ENCODE data around the gene MAS1.

Gene MAS1

GRCh38 chr6:159880412-159880975, 10.3 kb upstream of the MAS1 start:
- DNase-seq = no peak

- DNase-seq = no peak
Measured at GRCh38 chr6:159884720-159885119, 6.1 kb upstream of the MAS1 start.

GRCh38 chr6:159886270-159886669, 4.5 kb upstream of the MAS1 start:
- DNase-seq = no peak

- no peak for DNase-seq
Measured at GRCh38 chr6:159887146-159887545, 3.6 kb upstream of the MAS1 start.

DNA sequence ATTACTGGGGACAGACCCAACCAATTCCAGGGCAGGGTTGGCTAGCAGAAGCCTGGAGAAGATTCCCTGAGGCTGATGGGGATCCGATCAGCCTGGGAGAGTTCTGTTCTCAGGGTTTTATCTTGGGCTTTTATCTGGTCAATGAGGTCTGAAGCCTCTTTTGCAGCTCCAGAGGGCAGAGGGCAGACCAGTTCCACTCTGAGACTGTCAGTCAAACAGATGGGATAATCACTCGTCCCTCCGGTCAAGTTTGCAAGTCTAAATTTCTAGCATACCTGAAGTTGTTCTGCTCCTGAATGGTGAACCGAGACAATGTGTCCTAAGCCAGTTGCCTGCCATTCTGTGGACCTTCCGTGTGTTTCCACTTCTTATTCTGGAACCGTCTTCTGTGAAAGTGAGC, 3.0 kb upstream of the MAS1 start:
- DNase-seq = no peak

- DNase-seq = no peak
Measured at GRCh38 chr6:159890201-159890600, 587 bp upstream of the MAS1 start.

GRCh38 chr6:159892053-159892452, 1.3 kb downstream of the MAS1 start:
- DNase-seq = no peak

- no peak for DNase-seq
Measured at GRCh38 chr6:159893064-159893463, 2.3 kb downstream of the MAS1 start.

DNA sequence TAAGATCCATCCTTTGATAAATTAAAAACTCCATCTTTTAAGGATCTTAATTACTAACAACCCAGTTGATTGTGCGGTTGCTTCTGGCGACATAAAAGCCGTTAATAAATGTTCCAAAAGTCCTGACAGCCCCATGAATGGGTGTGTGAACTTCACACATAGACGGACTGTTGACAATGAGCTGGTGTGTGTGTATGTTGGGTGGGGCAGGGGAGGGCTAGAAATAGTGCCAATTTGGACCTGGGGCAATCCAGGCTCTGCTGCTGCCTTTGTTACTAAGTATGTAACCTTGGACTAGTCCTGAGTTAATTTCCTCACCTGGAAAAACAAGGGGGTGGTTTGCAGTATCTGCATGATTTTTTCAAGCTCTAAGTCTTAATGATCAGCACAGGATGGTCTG, 4.2 kb downstream of the MAS1 start:
- DNase-seq = no peak

- no peak for DNase-seq
Measured at GRCh38 chr6:159897603-159898002, 6.8 kb downstream of the MAS1 start.

DNA sequence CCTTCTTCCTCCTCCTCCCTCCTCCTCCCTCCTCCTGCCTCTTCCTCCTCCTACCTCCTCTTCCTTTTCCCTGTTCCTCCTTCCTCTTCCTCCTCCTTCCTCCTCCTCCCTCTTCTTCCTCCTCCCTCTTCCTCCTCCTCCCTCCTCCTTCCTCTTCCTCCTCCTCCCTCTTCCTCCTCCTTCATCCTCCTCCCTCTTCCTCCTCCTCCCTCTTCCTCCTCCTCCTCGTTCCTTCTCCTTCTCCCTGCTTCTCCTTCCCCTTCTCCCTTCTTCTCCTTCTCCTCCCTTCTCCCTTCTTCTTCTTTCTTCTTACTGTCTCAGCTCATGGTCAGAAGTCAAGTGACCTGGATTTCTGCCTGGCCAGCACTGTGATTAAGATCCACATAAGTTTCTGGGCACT, 7.7 kb downstream of the MAS1 start:
- DNase-seq = no peak

GRCh38 chr6:159899994-159900745, 9.4 kb downstream of the MAS1 start:
- DNase-seq = no peak

GRCh38 chr6:159902620-159903019, 11.8 kb downstream of the MAS1 start:
- DNase-seq = no peak

- no peak for DNase-seq
Measured at GRCh38 chr6:159904497-159904911, 13.7 kb downstream of the MAS1 start.

DNA sequence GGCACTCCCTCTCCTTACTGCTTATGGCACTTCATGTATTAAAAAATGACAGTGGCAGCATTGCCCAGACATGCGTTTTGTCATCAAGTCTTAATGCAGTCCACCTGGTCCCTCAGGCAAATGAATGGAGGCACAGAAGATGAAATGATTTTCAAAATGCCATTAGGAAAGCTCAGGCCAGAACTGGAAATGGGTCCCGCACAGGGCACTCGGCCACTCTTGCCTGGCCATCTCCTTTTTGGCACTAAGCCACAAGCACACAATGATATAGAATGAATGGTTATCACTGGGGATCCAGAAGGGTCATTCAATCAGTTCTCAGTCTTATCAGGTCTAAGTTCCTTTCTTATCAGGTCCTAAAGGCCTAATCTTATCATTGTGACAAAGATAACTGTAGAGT, 15.6 kb downstream of the MAS1 start:
- no peak for DNase-seq

GRCh38 chr6:159908535-159908934, 17.7 kb downstream of the MAS1 start:
- DNase-seq = no peak

DNA sequence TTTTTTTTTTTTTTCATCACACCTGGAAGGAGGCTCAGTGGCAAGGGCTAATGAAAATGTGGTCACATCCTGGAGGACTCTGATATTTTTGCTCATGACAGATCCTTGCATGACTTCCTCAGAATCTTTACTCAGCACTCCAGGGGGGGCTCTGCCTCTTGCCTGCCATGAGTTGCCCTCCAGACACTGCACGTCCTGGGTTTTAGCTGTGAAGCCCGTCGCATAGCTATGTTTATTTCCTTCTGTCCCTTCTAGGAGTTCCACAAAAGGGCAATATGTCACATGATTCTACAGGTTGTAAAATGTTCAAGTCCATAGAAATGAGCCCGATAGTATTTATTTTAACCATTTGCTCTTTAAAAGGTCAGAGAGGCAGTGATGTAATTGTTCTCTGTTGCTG, 18.2 kb downstream of the MAS1 start:
- DNase-seq = no peak

DNA sequence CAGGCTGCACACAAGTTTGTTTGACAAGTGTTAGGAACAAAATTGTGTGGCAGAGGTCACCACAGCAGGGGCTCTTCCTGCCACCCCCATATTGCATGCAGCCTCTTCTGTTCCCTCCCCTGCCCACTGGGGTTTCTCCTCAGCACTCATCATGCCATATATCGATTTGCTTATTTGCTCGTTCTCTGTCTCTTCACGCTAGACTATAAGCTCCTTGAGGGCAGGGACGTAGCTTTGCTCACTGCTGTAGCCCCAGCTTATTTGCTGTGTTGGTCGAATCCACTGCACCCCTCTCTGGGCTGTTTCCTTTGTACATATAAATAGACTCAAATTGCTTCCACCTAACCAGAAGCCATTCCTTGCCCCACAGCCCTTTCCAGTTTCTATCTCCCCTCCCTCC, 19.6 kb downstream of the MAS1 start:
- DNase-seq = no peak

GRCh38 chr6:159913375-159913774, 22.6 kb downstream of the MAS1 start:
- no peak for DNase-seq

- DNase-seq = no peak
Measured at GRCh38 chr6:159913862-159914564, 23.2 kb downstream of the MAS1 start.

DNA sequence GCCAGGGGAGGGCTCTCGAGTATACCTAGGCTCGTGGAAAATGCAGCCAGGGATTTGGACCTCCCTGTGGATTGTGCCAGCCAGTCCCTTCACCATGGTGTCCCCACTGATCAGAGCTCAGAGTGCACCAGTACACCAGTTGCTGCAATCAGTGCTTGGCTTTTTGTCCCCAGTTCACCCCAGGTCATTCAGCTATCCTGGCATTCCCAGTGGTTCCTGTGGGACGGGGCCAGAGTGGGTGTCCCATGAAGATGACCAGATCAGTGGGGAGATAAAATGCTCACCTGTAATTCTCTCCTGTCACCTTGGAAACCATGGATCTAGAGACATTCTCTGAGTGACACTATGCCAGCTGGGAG, 23.8 kb downstream of the MAS1 start:
- no peak for DNase-seq

DNA sequence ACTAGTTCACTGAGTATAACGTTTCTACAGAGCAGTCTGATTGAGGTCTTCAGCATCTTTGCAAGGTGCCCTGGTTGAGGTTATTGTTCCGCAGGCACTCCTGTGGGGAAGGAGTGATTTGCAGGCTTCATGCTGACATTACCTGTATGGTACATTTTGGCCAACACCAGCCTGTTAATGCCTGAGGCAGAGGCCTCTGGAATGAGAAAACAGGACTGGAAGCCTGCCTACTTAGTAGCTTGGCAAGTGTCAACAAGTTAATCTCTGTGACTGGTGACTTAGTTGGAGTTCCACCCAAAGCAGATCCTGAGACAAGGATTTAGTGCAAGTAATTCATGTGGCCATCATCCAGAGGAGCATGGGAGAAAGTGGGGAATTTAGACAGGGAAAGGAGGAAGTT, 24.6 kb downstream of the MAS1 start:
- DNase-seq = no peak

GRCh38 chr6:159916237-159916636, 25.4 kb downstream of the MAS1 start:
- DNase-seq = no peak

DNA sequence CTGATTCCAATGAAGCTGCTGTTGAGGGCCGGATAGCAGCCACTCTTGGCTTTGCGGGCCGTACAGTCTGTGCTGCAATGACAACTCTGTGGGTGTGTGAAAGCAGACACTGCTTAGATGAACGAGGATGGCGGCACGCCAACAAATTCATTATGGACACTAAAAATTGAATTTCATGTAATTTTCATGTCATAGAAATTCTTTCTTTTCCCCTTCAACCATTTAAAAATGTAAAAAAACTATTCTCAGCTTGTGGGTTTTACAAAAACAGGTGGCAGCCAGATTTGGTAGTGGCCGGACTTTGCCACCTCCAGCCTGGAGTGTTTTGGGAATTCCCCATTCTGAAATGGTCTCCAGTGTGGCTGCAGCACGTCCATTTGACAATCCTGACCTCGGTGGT, 26.0 kb downstream of the MAS1 start:
- no peak for DNase-seq
